Left hindlimb (tissue), 1 donor: ENCODE measurements around the gene MUC4.
"Not testable (repeated sequence)": the region's sequence is repeated elsewhere in the genome, so short reads cannot be mapped to it uniquely, and the experiment has no call there.

Experiments used
- DNase-seq: peaks from one replicate; pipeline ENCODE4 v3.0.0-alpha.2; 2018

The MUC4 gene

GRCh38 chr3:195836476-195837135 is 24.9 kb upstream of the MUC4 start:
- DNase-seq = no peak

GRCh38 chr3:195835791-195836190 is 24.1 kb upstream of the MUC4 start:
- no peak for DNase-seq

GRCh38 chr3:195834675-195835583 is 23.2 kb upstream of the MUC4 start:
- no peak for DNase-seq

- DNase-seq = no peak
Measured at GRCh38 chr3:195829897-195830254, 18.1 kb upstream of the MUC4 start.

- no peak for DNase-seq
Measured at GRCh38 chr3:195828762-195829161, 17.0 kb upstream of the MUC4 start.

- no peak for DNase-seq
Measured at GRCh38 chr3:195825857-195826804, 14.4 kb upstream of the MUC4 start.

GRCh38 chr3:195825191-195825588 is 13.5 kb upstream of the MUC4 start:
- DNase-seq = no peak

- not testable (repeated sequence) for DNase-seq
Measured at GRCh38 chr3:195824425-195825190, 12.9 kb upstream of the MUC4 start.

- DNase-seq = no peak
Measured at GRCh38 chr3:195823999-195824398, 12.3 kb upstream of the MUC4 start.

GRCh38 chr3:195823280-195823679 is 11.6 kb upstream of the MUC4 start:
- DNase-seq = no peak

GRCh38 chr3:195822131-195822696 is 10.5 kb upstream of the MUC4 start:
- no peak for DNase-seq

GRCh38 chr3:195821403-195822130 is 9.8 kb upstream of the MUC4 start:
- DNase-seq = no peak

- DNase-seq = no peak
Measured at GRCh38 chr3:195820901-195821300, 9.2 kb upstream of the MUC4 start.

- DNase-seq = no peak
Measured at GRCh38 chr3:195820186-195820585, 8.5 kb upstream of the MUC4 start.

GRCh38 chr3:195818301-195818700 is 6.6 kb upstream of the MUC4 start:
- no peak for DNase-seq

- no peak for DNase-seq
Measured at GRCh38 chr3:195817578-195818135, 5.9 kb upstream of the MUC4 start.

- not testable (repeated sequence) for DNase-seq
Measured at GRCh38 chr3:195816276-195816913, 4.7 kb upstream of the MUC4 start.

GRCh38 chr3:195815169-195815771 is 3.5 kb upstream of the MUC4 start:
- DNase-seq = no peak

- no peak for DNase-seq
Measured at GRCh38 chr3:195813916-195814640, 2.3 kb upstream of the MUC4 start.
